Activated CD4-positive, alpha-beta T cell treated with anti-CD3 and anti-CD28 coated beads for 1 hour (primary cell): ENCODE results near the gene VTI1B.

Experiments used
- DNase-seq: peaks from one replicate; pipeline ENCODE4 v3.0.0-alpha.2; 2020

The VTI1B gene

GRCh38 chr14:67675219-67675582 lies 769 bp upstream of the VTI1B start:
- DNase-seq, result no peak

DNA sequence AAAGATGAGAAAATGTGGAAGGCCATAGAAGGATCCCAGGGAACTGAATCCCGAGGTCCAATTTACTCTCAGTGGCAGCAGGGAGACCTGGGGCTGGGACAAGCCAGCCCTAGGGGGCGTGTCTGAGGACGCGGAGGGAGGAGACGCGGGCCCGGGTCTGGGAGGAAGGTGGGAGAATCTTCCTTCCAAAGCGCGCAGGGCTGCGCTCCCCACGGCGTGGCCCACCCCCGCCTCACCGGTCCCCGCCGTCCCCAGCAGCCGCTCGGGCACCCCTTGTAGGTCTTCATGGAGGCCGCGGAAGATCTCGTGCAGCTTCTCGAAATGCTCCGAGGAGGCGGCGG lies 323 bp downstream of the VTI1B start:
- peak; percentile 18 for DNase-seq

DNA sequence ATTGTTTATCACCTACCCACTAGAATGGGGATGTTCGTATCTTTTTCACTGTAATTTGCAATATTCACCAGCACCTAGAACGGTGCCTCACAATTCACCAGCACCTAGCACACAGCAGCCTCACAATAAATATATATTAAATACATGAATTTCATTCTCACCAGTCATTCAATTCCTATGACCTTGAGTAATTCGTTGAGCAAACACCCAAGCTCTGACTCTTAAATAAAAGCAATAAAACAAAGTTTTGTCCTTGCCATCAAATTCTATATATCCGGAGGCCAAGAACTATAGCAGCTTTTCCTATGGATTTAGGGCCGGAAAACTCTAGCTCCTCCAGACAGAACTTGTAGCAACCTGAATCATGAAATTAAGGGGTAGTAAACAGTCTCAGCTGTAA lies 981 bp downstream of the VTI1B start:
- no peak for DNase-seq

DNA sequence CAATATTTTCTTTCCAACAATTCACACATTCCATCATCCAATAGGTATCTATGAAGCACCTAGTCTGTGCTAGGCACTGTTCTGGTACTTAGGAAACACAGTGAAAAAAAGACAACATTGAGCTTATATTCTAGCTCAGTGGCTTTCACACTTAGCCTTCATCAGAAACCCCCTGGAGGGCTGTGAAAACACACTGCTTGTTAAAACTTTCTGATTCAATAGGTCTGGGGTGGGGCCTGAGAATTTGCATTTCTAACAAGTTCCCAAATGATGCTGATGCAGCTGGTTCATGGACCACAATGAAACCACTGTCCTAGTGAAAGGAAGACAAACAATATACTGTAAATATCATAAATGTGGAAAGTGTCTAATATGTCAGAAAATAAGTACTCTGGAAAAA lies 5.9 kb downstream of the VTI1B start:
- no peak for DNase-seq

DNA sequence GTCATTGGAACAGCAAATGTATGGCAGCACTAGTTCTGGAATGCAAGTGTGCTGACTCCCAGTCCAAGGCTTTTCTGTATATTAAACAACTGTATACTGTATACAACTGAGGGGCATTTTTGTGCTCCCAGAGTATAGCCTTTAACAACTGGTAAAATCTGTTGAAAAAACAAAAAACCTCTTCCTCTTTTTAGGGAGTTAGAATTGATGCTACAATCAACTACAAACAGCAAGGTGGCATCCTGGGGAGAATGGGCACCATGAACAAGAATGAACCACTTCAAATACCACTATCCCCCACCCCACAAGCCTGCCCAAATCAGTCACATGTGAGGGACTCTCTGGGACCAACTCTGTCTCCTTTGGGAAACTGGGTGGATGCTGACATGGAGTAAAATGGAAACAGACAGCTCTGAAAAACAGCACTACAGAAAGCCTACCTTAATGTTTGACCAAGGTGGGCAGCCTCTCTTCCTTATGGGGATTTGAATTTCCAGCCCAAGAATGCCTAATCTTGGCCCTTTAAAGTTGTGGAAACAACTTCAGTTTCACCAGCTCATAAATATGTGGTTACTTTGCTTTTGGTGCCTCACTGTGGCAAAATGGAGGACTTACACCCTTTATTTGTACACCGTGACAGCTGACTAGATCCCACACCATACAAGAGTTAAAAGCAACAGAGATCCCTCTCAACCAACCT lies 7.5 kb downstream of the VTI1B start:
- DNase-seq, result no peak

GRCh38 chr14:67665868-67666267 lies 8.6 kb downstream of the VTI1B start:
- DNase-seq, result no peak

DNA sequence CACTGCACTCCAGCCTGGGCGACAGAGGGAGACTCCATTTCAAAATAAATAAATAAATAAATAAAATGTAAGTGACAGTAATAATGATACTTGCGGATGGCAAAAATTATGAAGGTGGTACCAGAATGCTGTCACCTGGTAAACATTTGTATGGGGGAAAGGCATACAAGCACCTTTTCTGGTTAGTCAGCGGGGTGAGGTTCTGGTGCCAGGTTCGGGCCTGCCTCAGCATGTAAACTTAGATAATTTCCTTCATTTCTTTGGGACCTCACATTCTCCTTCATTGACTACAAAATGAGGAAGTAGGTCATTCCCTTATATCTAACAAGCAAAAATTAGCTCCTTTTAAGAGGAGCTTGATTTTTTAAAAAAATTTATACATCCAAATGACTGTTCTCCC lies 10.8 kb downstream of the VTI1B start:
- DNase-seq, result no peak

GRCh38 chr14:67653651-67654280 lies 20.7 kb downstream of the VTI1B start:
- no peak for DNase-seq

DNA sequence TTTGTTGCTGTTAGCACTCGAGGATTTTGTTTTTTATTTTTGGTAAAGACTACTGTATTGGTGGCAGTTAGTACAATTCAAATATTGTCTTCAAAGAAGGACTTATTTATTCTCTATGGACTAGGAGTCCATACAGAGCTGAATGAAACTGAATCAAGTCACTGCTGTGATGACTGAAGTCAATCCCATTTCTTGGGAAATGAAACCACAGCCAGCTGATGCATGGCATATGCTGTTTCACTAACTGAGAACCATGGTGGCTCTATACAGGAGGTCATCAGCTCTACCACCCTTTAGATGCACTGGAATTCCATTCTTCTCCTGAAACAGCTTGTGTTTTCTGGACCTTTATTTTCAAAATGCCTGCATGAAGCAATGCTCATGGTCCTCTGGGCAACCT lies 22.2 kb downstream of the VTI1B start:
- no peak for DNase-seq

GRCh38 chr14:67650694-67651093 lies 23.7 kb downstream of the VTI1B start:
- no peak for DNase-seq

- DNase-seq, result no peak
Measured at GRCh38 chr14:67650151-67650550, 24.3 kb downstream of the VTI1B start.

DNA sequence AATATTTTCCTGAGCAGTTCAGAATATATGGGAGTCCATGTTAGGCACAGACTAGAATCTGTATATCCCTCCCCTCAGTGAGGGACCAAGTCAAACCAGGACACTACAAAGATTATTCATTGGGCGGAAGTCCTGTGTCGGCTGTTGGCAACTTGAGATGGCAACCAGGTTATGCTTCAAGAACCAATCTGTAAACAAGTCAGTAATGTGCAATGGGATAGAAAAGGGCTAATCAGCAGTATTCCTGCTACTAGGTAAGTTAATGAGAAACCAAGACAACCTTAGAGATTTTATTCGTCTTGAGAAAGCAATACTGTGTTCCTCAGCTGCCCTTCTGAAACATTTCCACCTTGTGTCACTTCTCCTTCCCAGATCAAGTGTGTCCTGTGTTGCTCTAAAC lies 28.3 kb downstream of the VTI1B start:
- DNase-seq, result no peak

- no peak for DNase-seq
Measured at GRCh38 chr14:67645414-67645813, 29.0 kb downstream of the VTI1B start.

DNA sequence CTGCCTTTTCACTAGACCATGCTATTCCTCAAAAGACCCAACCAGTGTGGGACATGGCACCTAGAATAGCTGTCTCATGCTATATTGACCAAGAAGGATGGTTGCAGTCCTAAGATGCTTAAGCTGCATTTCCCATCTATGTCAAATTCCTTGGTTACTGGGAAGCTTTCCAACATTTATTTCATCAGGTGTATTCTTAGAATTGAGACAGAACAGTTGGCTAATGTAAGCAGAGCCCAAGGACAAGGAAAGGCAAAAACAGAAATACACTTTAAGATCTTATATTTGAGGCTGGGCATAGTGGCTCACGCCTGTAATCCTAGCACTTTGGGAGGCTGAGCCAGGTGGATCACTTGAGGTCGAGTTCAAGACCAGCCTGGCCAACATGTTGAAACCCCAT lies 30.0 kb downstream of the VTI1B start:
- no peak for DNase-seq

GRCh38 chr14:67643713-67644112 lies 30.7 kb downstream of the VTI1B start:
- no peak for DNase-seq

GRCh38 chr14:67641902-67642749 lies 32.3 kb downstream of the VTI1B start:
- DNase-seq, result no peak

DNA sequence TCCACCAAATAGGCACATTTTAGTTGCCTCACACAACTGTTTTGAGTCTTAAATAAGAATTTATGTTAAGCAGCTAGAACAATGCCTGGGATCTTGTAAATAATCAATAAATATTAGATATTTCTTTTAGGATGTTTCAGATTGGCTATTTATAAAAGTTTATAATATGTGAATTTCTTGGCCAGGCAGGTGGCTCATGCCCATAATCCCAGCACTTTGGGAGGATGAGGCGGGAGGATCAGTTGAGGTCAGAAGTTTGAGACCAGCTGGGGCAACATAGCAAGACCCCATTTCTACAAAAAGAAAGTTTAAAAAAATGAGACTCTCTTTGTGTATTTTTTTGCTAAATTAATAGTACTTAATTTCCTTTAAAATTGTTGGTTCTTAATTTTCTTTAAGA lies 33.0 kb downstream of the VTI1B start:
- no peak for DNase-seq

DNA sequence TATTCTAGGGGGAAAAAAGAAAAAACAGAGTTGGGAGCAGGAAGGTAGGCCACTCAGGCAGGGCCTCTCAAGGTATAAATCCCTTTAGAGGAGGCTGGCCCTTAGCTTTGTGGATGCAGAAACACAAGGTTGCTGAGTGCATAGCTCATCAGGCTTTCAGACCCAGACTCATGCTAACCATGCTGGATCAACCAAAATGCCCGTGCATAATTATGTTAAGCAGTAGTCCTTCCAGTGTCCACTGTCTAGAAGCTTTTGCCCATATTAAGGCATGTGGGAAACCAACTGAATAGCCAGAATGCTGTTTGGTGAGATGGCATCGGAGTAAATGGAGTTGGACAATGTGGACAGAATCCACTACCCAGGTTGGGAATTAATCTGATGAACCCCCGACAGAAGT lies 35.8 kb downstream of the VTI1B start:
- DNase-seq, result no peak

DNA sequence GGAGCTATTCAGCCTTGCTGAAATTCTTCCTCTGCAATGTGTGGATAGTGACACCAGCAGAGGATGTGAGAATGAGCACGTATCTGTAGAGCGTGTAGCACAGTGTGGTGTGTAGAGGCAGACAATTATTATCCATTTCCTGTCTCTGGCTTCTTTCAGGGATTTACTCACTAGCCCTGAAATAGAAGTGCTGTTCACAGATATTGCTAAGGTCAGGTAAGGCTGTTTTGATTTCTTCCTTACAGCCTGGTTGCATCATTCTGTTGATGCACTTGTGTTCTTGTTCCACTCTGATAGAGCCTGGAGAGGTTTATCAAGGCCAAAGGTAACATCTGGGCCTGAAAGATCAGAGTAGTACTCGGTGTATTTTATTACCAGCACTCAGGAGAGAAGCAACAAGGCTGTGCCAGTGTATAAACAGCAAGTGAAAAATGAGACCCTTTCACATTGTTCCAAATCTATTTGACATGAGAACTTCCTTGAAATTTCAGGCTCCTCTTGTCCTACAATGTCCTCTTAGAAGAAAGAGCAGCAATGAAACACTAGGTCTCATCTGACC lies 38.0 kb downstream of the VTI1B start:
- DNase-seq, result no peak

DNA sequence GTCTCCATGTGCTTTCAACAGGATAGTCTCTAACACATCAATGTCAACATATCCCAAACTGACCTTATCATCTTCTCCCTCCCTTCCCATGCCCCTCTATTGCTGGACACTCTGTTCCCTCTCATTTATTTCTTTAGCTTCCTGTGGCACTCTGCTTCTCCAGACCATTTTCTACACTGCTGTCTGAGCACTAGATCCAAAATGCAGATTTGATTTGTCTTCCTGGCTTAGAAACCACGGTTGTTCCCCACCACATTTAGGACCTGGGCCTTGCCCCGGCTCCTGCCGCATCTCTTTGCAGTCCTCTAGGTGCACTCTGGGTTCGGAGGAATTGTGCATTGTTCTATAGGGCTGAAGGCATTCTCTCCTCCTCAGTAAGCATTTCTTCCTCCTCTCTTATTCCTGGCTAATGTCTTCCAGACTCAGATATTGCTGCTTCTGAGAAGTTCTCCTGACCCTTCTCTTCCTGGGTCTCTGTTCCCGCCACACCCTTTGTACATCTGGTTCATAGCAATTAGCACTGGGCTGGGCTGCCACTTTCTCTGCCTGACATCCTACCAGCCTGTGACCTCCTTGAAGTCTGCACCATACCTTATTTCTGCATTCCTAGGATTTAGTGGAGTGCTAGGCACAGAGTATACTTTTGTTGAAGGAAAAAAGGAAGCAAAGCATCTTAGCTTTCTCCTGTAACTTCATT lies 40.8 kb downstream of the VTI1B start:
- no peak for DNase-seq

- no peak for DNase-seq
Measured at GRCh38 chr14:67630938-67631337, 43.5 kb downstream of the VTI1B start.

- DNase-seq, result no peak
Measured at GRCh38 chr14:67630186-67630585, 44.2 kb downstream of the VTI1B start.

- no peak for DNase-seq
Measured at GRCh38 chr14:67627519-67627918, 46.9 kb downstream of the VTI1B start.
